ENCODE data around the gene MYCN.

Gene MYCN

GRCh38 chr2:15981646-15982045 is 41.3 kb downstream of the MYCN start:
- H3K9ac ChIP-seq, result no peak overlapping the region
- no peak for TF ChIP-seq CTCF (IDR thresholded peaks at IDR 0.05)
- H2AFZ ChIP-seq, result no peak overlapping the region
- H3K9me3 ChIP-seq (ENCODE audit: control insufficient read depth, low read length), result no peaks in the 10 kb centered on the region
- no peaks in the 10 kb centered on the region for H3K4me1 ChIP-seq
- no peaks in the 10 kb centered on the region for H3K36me3 ChIP-seq (ENCODE audit: control insufficient read depth, insufficient read depth, low read length)
- H3K27me3 ChIP-seq (ENCODE audit: control insufficient read depth, insufficient read depth, low read length), result no peaks in the 10 kb centered on the region
- no peak overlapping the region for H3K4me2 ChIP-seq (ENCODE audit: low read length)
- H3K4me3 ChIP-seq (ENCODE audit: low read depth, low read length), result no peak overlapping the region
- H3K27ac ChIP-seq, result no peak overlapping the region
- no peaks in the 10 kb centered on the region for H3K79me2 ChIP-seq

GRCh38 chr2:15982285-15983044 is 42.1 kb downstream of the MYCN start:
- Histone ChIP-seq H3K27ac (no peak overlapping the region), H3K4me2 (ENCODE audit: low read length) (no peak overlapping the region), H3K4me3 (ENCODE audit: low read depth, low read length) (no peak overlapping the region), H3K9ac (no peak overlapping the region), H2AFZ (no peak overlapping the region), H3K9me3 (ENCODE audit: control insufficient read depth, low read length) (no peaks in the 10 kb centered on the region), H3K27me3 (ENCODE audit: control insufficient read depth, insufficient read depth, low read length) (no peaks in the 10 kb centered on the region), H3K4me1 (no peaks in the 10 kb centered on the region), H3K79me2 (no peaks in the 10 kb centered on the region), H3K36me3 (ENCODE audit: control insufficient read depth, insufficient read depth, low read length) (no peaks in the 10 kb centered on the region)
- no peak for TF ChIP-seq CTCF (IDR thresholded peaks at IDR 0.05)

DNA sequence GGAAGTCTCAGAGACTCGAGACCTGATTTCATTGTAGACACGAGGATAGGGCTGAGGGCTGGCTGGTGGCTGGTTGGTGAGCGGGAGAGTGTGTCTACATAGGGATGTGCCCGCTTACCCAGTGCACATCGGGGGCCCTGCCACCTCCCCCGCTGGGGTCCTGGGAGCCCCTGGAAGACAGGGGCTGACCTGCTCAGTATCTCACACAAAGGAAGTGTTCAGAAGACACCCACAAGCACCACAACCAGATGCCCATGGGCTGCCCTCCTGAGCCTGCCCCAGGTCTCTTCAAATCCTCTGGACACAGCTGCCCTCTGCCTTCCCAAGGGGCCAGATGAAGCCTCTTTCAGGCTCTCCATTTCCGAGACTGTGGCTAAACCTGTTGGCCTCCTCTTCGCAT is 43.1 kb downstream of the MYCN start:
- Histone ChIP-seq H3K4me2 (ENCODE audit: low read length) (no peak overlapping the region), H3K9me3 (ENCODE audit: control insufficient read depth, low read length) (no peaks in the 10 kb centered on the region), H3K79me2 (no peaks in the 10 kb centered on the region), H3K4me1 (no peaks in the 10 kb centered on the region), H3K4me3 (ENCODE audit: low read depth, low read length) (no peak overlapping the region), H2AFZ (no peak overlapping the region), H3K9ac (no peak overlapping the region), H3K27me3 (ENCODE audit: control insufficient read depth, insufficient read depth, low read length) (no peaks in the 10 kb centered on the region), H3K36me3 (ENCODE audit: control insufficient read depth, insufficient read depth, low read length) (no peaks in the 10 kb centered on the region), H3K27ac (no peak overlapping the region)
- TF ChIP-seq CTCF (IDR thresholded peaks at IDR 0.05), result no peak

DNA sequence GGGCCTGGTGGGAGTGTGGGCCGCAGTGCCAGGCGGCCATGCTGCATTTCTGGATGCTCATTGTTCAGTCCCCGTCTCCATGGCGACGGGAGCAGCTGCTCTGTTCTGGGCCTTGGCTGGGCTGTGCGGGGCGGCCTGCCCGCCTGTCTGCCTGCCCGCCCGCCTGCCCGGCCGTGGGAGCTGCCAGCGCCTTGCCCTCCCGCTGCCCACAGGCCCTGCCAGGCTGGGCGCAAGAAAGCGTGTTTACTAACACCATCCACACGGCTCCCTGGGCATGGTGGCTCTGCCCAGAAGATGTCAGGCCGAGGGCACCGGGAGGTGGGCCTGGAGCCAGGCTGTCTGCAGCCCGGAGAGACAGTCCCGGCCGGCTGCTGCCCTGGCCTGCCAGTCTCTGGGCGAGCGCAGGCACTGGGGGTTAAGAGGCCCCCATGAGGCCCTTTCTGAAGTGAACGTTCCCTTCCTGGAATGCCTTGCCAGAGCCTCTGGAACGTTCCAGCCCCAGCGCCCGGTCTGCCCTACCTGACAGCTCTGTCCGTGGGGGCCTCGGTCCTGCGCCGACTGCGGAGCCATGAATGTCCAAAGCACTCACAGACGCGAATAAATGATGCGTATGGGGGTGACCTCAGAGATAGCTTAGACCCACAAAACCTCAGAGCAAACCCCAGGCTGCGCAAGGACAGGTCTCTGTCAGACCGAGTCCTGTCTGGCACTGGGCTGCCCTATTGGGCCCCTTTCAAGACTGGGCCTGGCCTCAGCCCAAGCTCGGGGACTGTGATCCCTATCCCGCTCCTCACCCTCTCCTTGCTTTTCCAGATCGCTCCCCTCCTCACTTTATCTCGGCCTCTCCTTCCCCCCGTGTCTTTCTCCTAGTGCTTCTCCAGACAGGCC is 44.3 kb downstream of the MYCN start:
- H3K9me3 ChIP-seq (ENCODE audit: control insufficient read depth, low read length), result no peaks in the 10 kb centered on the region
- no peak overlapping the region for H3K27ac ChIP-seq
- no peaks in the 10 kb centered on the region for H3K36me3 ChIP-seq (ENCODE audit: control insufficient read depth, insufficient read depth, low read length)
- H3K4me1 ChIP-seq, result no peaks in the 10 kb centered on the region
- no peaks in the 10 kb centered on the region for H3K79me2 ChIP-seq
- H3K27me3 ChIP-seq (ENCODE audit: control insufficient read depth, insufficient read depth, low read length), result no peaks in the 10 kb centered on the region
- no peak overlapping the region for H3K4me3 ChIP-seq (ENCODE audit: low read depth, low read length)
- no peak for TF ChIP-seq CTCF (IDR thresholded peaks at IDR 0.05)
- H3K9ac ChIP-seq, result no peak overlapping the region
- no peak overlapping the region for H3K4me2 ChIP-seq (ENCODE audit: low read length)
- H2AFZ ChIP-seq, result no peak overlapping the region

All from parathyroid adenoma (tissue), 2 donors.